ENCODE results near the gene VAPB.

The VAPB gene

GRCh38 chr20:58389968-58390658 is 1.1 kb downstream of the VAPB start:
- Mint-ChIP-seq H3K9me3 (peaks cover 17% of the 10 kb centered on the region), H3K4me1 (peaks cover 38% of the 10 kb centered on the region), H3K27me3 (ENCODE audit: low read depth, poor library complexity) (peaks cover 5% of the 10 kb centered on the region), H3K36me3 (ENCODE audit: low read depth) (peaks cover 47% of the 10 kb centered on the region), H3K4me3 (peak overlapping the region; percentile 90), H3K27ac (peak overlapping the region; percentile 91)
- no peak for DNase-seq
- TF ChIP-seq CTCF (IDR thresholded peaks at IDR 0.05) = no peak

GRCh38 chr20:58390659-58391035 is 1.6 kb downstream of the VAPB start:
- Mint-ChIP-seq H3K36me3 (ENCODE audit: low read depth) (peaks cover 52% of the 10 kb centered on the region), H3K27me3 (ENCODE audit: low read depth, poor library complexity) (peaks cover 3% of the 10 kb centered on the region), H3K27ac (no peak overlapping the region), H3K4me3 (peak overlapping the region; percentile 90), H3K9me3 (peaks cover 17% of the 10 kb centered on the region), H3K4me1 (peaks cover 38% of the 10 kb centered on the region)
- TF ChIP-seq CTCF (IDR thresholded peaks at IDR 0.05) = no peak
- DNase-seq = no peak

- Mint-ChIP-seq H3K27ac (no peak overlapping the region), H3K36me3 (ENCODE audit: low read depth) (peaks cover 66% of the 10 kb centered on the region), H3K4me1 (peaks cover 33% of the 10 kb centered on the region), H3K4me3 (no peak overlapping the region), H3K27me3 (ENCODE audit: low read depth, poor library complexity) (no peaks in the 10 kb centered on the region), H3K9me3 (peaks cover 9% of the 10 kb centered on the region)
- no peak for DNase-seq
- TF ChIP-seq CTCF (IDR thresholded peaks at IDR 0.05) = no peak
These were observed 3.3 kb downstream of the VAPB start for GRCh38 chr20:58392286-58392685.

- H3K27ac Mint-ChIP-seq = peak overlapping the region; percentile 60
- H3K9me3 Mint-ChIP-seq = peaks cover 4% of the 10 kb centered on the region
- peaks cover 76% of the 10 kb centered on the region for H3K36me3 Mint-ChIP-seq (ENCODE audit: low read depth)
- no peaks in the 10 kb centered on the region for H3K27me3 Mint-ChIP-seq (ENCODE audit: low read depth, poor library complexity)
- DNase-seq = no peak
- peaks cover 35% of the 10 kb centered on the region for H3K4me1 Mint-ChIP-seq
- no peak overlapping the region for H3K4me3 Mint-ChIP-seq
- TF ChIP-seq CTCF (IDR thresholded peaks at IDR 0.05) = no peak
These were observed 4.3 kb downstream of the VAPB start for GRCh38 chr20:58393299-58393698.

- DNase-seq = no peak
- H3K27me3 Mint-ChIP-seq (ENCODE audit: low read depth, poor library complexity) = no peaks in the 10 kb centered on the region
- H3K27ac Mint-ChIP-seq = no peak overlapping the region
- TF ChIP-seq CTCF (IDR thresholded peaks at IDR 0.05) = no peak
- H3K36me3 Mint-ChIP-seq (ENCODE audit: low read depth) = peaks cover 87% of the 10 kb centered on the region
- peaks cover 37% of the 10 kb centered on the region for H3K4me1 Mint-ChIP-seq
- H3K9me3 Mint-ChIP-seq = peaks cover 8% of the 10 kb centered on the region
- no peak overlapping the region for H3K4me3 Mint-ChIP-seq
These were observed 5.8 kb downstream of the VAPB start for GRCh38 chr20:58394801-58395200.

GRCh38 chr20:58395604-58396003 is 6.6 kb downstream of the VAPB start:
- H3K36me3 Mint-ChIP-seq (ENCODE audit: low read depth) = peaks cover 90% of the 10 kb centered on the region
- DNase-seq = no peak
- H3K4me1 Mint-ChIP-seq = peaks cover 29% of the 10 kb centered on the region

More at GRCh38 chr20:58395604-58396003, 6.6 kb downstream of the VAPB start:
- peaks cover 8% of the 10 kb centered on the region for H3K9me3 Mint-ChIP-seq
- TF ChIP-seq CTCF (IDR thresholded peaks at IDR 0.05) = no peak
- H3K27me3 Mint-ChIP-seq (ENCODE audit: low read depth, poor library complexity) = no peaks in the 10 kb centered on the region
- H3K4me3 Mint-ChIP-seq = no peak overlapping the region
- no peak overlapping the region for H3K27ac Mint-ChIP-seq
